Keratinocyte (primary cell): Measurements from ENCODE around the gene TIPRL.
"Not testable (repeated sequence)": the region's sequence is repeated elsewhere in the genome, so short reads cannot be mapped to it uniquely, and the experiment has no call there.

ENCODE experiments used
- EZH2 ChIP-seq: IDR thresholded peaks from one replicate; pipeline ENCODE4 v1.6.1; 2012; ENCODE audit warnings: inconsistent platforms, mild to moderate bottlenecking, low read length, moderate library complexity
- TF ChIP-seq, protein P1 (sequence below), 3 experiments: IDR thresholded peaks in 1 of 3; conservative IDR thresholded peaks in 1 of 3; optimal IDR thresholded peaks in 1 of 3; 2 replicates in 2 of 3; 3 replicates in 1 of 3; pipeline versions ENCODE3 to v1.5.1; 2011; ENCODE audit warnings: low read length in 3 of 3, mild to moderate bottlenecking in 3 of 3, moderate library complexity in 2 of 3, control low read depth in 1 of 3, inconsistent platforms in 1 of 3; ENCODE audit not compliant: insufficient read depth in 2 of 3; ENCODE audit errors: extremely low read depth in 1 of 3

GRCh38 chr1:168154707-168155106 is 24.1 kb upstream of the TIPRL start:
- TF ChIP-seq, protein P1, sequence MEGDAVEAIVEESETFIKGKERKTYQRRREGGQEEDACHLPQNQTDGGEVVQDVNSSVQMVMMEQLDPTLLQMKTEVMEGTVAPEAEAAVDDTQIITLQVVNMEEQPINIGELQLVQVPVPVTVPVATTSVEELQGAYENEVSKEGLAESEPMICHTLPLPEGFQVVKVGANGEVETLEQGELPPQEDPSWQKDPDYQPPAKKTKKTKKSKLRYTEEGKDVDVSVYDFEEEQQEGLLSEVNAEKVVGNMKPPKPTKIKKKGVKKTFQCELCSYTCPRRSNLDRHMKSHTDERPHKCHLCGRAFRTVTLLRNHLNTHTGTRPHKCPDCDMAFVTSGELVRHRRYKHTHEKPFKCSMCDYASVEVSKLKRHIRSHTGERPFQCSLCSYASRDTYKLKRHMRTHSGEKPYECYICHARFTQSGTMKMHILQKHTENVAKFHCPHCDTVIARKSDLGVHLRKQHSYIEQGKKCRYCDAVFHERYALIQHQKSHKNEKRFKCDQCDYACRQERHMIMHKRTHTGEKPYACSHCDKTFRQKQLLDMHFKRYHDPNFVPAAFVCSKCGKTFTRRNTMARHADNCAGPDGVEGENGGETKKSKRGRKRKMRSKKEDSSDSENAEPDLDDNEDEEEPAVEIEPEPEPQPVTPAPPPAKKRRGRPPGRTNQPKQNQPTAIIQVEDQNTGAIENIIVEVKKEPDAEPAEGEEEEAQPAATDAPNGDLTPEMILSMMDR (optimal IDR thresholded peaks at IDR 0.05 in 1 of 3, IDR thresholded peaks at IDR 0.05 in 1 of 3, conservative IDR thresholded peaks at IDR 0.05 in 1 of 3; ENCODE audit: extremely low read depth in 1 of 3, insufficient read depth in 2 of 3, low read length in 3 of 3) = not testable (repeated sequence)
- not testable (repeated sequence) for TF ChIP-seq EZH2
